GM12865 (cell line): ENCODE measurements around the gene MYCBP2.

Experiments used
- DNase-seq: peaks from one replicate; pipeline ENCODE4 v3.0.0; 2010; ENCODE audit warnings: low read depth
- H3K4me3 ChIP-seq: 2 replicates; pipeline ENCODE4 v1.5.1; 2011; ENCODE audit warnings: mild to moderate bottlenecking, low read depth, low read length, control low read depth
- CTCF ChIP-seq: IDR thresholded peaks from 2 replicates; pipeline ENCODE4 v1.5.1; 2011; ENCODE audit warnings: low read length, control low read depth, low read depth, inconsistent platforms; ENCODE audit not compliant: insufficient read depth; ENCODE audit errors: missing control alignments

MYCBP2 gene

GRCh38 chr13:77239312-77239711 is 87.6 kb downstream of the MYCBP2 start:
- no peak for DNase-seq
- no peak for TF ChIP-seq CTCF

GRCh38 chr13:77235456-77236022 is 91.4 kb downstream of the MYCBP2 start:
- H3K4me3 ChIP-seq = no peak overlapping the region
- TF ChIP-seq CTCF = no peak
- no peak for DNase-seq

More at GRCh38 chr13:77239312-77239711, 87.6 kb downstream of the MYCBP2 start:
- H3K4me3 ChIP-seq = no peak overlapping the region

- TF ChIP-seq CTCF = no peak
- no peak overlapping the region for H3K4me3 ChIP-seq
- DNase-seq = no peak
Observed at GRCh38 chr13:77233159-77233558, 93.7 kb downstream of the MYCBP2 start.

- no peak for TF ChIP-seq CTCF
- no peak for DNase-seq
- no peak overlapping the region for H3K4me3 ChIP-seq
Observed at GRCh38 chr13:77230560-77230959, 96.3 kb downstream of the MYCBP2 start.

- no peak for DNase-seq
- no peak overlapping the region for H3K4me3 ChIP-seq
- no peak for TF ChIP-seq CTCF
Observed at GRCh38 chr13:77225946-77226345, 100.9 kb downstream of the MYCBP2 start.

GRCh38 chr13:77222909-77223308 is 104.0 kb downstream of the MYCBP2 start:
- DNase-seq = no peak
- H3K4me3 ChIP-seq = no peak overlapping the region
- no peak for TF ChIP-seq CTCF

GRCh38 chr13:77222000-77222690 is 104.7 kb downstream of the MYCBP2 start:
- no peak for DNase-seq
- no peak overlapping the region for H3K4me3 ChIP-seq
- no peak for TF ChIP-seq CTCF
